HCT116 (cell line): ENCODE results near the gene COL5A3. TPM values are rescaled to one million over a fixed set of nuclear protein-coding genes. Genes with fewer than 3 reads are reported as not detected.

Experiments
- ATAC-seq: fragments of 200-7000 bp; cut with Tn5 transposase; 2 replicates; pipeline ENCODE4 v1.9.1; 2020; ENCODE audit warnings: mild to moderate bottlenecking, moderate library complexity
- BruUV-seq: library from RNA; stranded (reverse); fragments of 400-500 nt; replicated peaks from 2 replicates; lab custom pipeline; 2021; lab: Mats Ljungman, UMichigan
- CTCF ChIA-PET: fragments of 300-600 bp; sonication (Branson Sonifier 250); formaldehyde crosslinking; loops from one replicate; lab custom pipeline; 2021; ENCODE audit warnings: antibody characterized with exemption; lab: Charles Lee
- POLR2A ChIA-PET: fragments of 300-600, 350-600 bp; sonication (Branson Sonifier 250); formaldehyde crosslinking; loops from one replicate; lab custom pipeline; 2021; ENCODE audit warnings: antibody characterized with exemption; lab: Charles Lee
- RAD21 ChIA-PET, 2 experiments: fragments of 300-600 bp; sonication (Branson Sonifier 250); formaldehyde crosslinking; loops; one replicate each; lab custom pipeline; 2023; ENCODE audit warnings: low total read pairs in 2 of 2; ENCODE audit not compliant: uncharacterized antibody in 2 of 2, unreplicated experiment in 2 of 2, low non-redundant PET in 1 of 2; lab: Charles Lee
- DNase-seq: peaks from one replicate; pipeline ENCODE4 v3.0.0-alpha.2; 2010; ENCODE audit warnings: low read depth, low spot score
- H2AFZ ChIP-seq: fragments of 200-600 bp; shearing (Covaris generic), sonication (generic); 2 replicates; pipeline ENCODE4 v1.6.1; 2017; ENCODE audit warnings: low read depth, mixed run types, mixed read lengths, antibody characterized with exemption, low read length; ENCODE audit not compliant: poor library complexity, severe bottlenecking
- H3K27ac ChIP-seq: 2 replicates; pipeline ENCODE4 v1.5.1; 2012; ENCODE audit warnings: low read depth, low read length
- H3K27me3 ChIP-seq: fragments of 200-600 bp; sonication (generic); 2 replicates; pipeline ENCODE4 v1.6.1; 2016; ENCODE audit warnings: mixed run types, low read length, mixed read lengths; ENCODE audit not compliant: insufficient read depth
- H3K36me3 ChIP-seq, 2 experiments: fragments of 200-500 bp in 1 of 2; fragments of 200-600 bp in 1 of 2; sonication (Bioruptor generic) in 1 of 2; sonication (generic) in 1 of 2; 2 replicates each; pipeline versions ENCODE4 v1.5.1 to v1.6.1; 2014 to 2016; ENCODE audit warnings: low read length in 2 of 2, inconsistent platforms in 1 of 2, mixed read lengths in 1 of 2, mixed run types in 1 of 2; ENCODE audit not compliant: insufficient read depth in 2 of 2, control insufficient read depth in 1 of 2
- H3K4me1 ChIP-seq, 2 experiments: fragments of 200-600 bp in 1 of 2; sonication (generic) in 1 of 2; 2 replicates each; pipeline versions ENCODE4 v1.5.1 to v1.6.1; 2012 to 2017; ENCODE audit warnings: low read length in 2 of 2, inconsistent platforms in 1 of 2, mild to moderate bottlenecking in 1 of 2, mixed read lengths in 1 of 2, mixed run types in 1 of 2, moderate library complexity in 1 of 2; ENCODE audit not compliant: insufficient read depth in 2 of 2, control insufficient read depth in 1 of 2
- H3K4me2 ChIP-seq: fragments of 200-600 bp; sonication (generic); 2 replicates; pipeline ENCODE4 v1.6.1; 2017; ENCODE audit warnings: mixed run types, low read length, mixed read lengths
- H3K4me3 ChIP-seq, 2 experiments: fragments of 200-600 bp in 1 of 2; sonication (generic) in 1 of 2; replicated peaks in 1 of 2; 2 replicates each; pipeline ENCODE4 v1.5.1; 2011 to 2016; ENCODE audit warnings: low read length in 2 of 2, control low read depth in 1 of 2, low read depth in 1 of 2, mild to moderate bottlenecking in 1 of 2, mixed read lengths in 1 of 2, mixed run types in 1 of 2
- H3K79me2 ChIP-seq: fragments of 200-600 bp; sonication (generic); 2 replicates; pipeline ENCODE4 v1.6.1; 2017; ENCODE audit warnings: mild to moderate bottlenecking, mixed run types, low read length, moderate library complexity, mixed read lengths; ENCODE audit not compliant: insufficient read depth
- H3K9ac ChIP-seq: fragments of 200-600 bp; sonication (generic); 2 replicates; pipeline ENCODE4 v1.6.1; 2016; ENCODE audit warnings: low read length, mixed read lengths
- H3K9me2 ChIP-seq: fragments of 200-600 bp; sonication (generic), shearing (Covaris generic); 2 replicates; pipeline ENCODE4 v1.6.1; 2017; ENCODE audit warnings: mixed run types, mild to moderate bottlenecking, moderate library complexity; ENCODE audit not compliant: insufficient read depth
- H3K9me3 ChIP-seq, 2 experiments: fragments of 200-500 bp in 1 of 2; fragments of 200-600 bp in 1 of 2; sonication (Bioruptor generic) in 1 of 2; sonication (generic) in 1 of 2; 2 replicates each; pipeline ENCODE4 v1.6.1; 2014 to 2017; ENCODE audit warnings: low read length in 2 of 2, mixed read lengths in 2 of 2, inconsistent platforms in 1 of 2, low read depth in 1 of 2, mild to moderate bottlenecking in 1 of 2, mixed run types in 1 of 2, moderate library complexity in 1 of 2; ENCODE audit not compliant: control insufficient read depth in 1 of 2, insufficient read depth in 1 of 2
- H4K20me1 ChIP-seq: fragments of 200-600 bp; sonication (generic), shearing (Covaris generic); 2 replicates; pipeline ENCODE4 v1.6.1; 2017; ENCODE audit warnings: mixed run types, mild to moderate bottlenecking, moderate library complexity; ENCODE audit not compliant: insufficient read depth
- CBX3 ChIP-seq: IDR thresholded peaks from 2 replicates; pipeline ENCODE4 v1.6.1; 2012; ENCODE audit warnings: low read depth
- CEBPB ChIP-seq: IDR thresholded peaks from 2 replicates; pipeline ENCODE4 v1.6.1; 2012; ENCODE audit warnings: low read depth
- EGR1 ChIP-seq: IDR thresholded peaks from 2 replicates; pipeline ENCODE4 v1.6.1; 2012; ENCODE audit warnings: low read depth
- ELF1 ChIP-seq: IDR thresholded peaks from 2 replicates; pipeline ENCODE4 v1.6.1; 2012; ENCODE audit warnings: low read depth, borderline replicate concordance
- EZH2phosphoT487 ChIP-seq: fragments of 200-600 bp; IDR thresholded peaks from 2 replicates; pipeline ENCODE4 v1.6.1; 2018; ENCODE audit warnings: antibody characterized with exemption, borderline replicate concordance
- FOSL1 ChIP-seq: IDR thresholded peaks from 2 replicates; pipeline ENCODE4 v1.6.1; 2012; ENCODE audit warnings: low read depth
- MAX ChIP-seq: IDR thresholded peaks from 2 replicates; pipeline ENCODE4 v1.6.1; 2012
- POLR2AphosphoS5 ChIP-seq: IDR thresholded peaks from 2 replicates; pipeline ENCODE4 v1.6.1; 2011; ENCODE audit warnings: mild to moderate bottlenecking, low read depth, low read length, moderate library complexity
- RAD21 ChIP-seq: IDR thresholded peaks from 2 replicates; pipeline ENCODE4 v1.6.1; 2012; ENCODE audit warnings: low read depth, mild to moderate bottlenecking
- SP1 ChIP-seq: IDR thresholded peaks from 2 replicates; pipeline ENCODE4 v1.6.1; 2012; ENCODE audit warnings: low read depth
- SRF ChIP-seq: IDR thresholded peaks from 2 replicates; pipeline ENCODE4 v1.6.1; 2012; ENCODE audit warnings: low read depth
- TCF7L2 ChIP-seq: IDR thresholded peaks from 2 replicates; pipeline ENCODE4 v1.7.0; 2011; ENCODE audit warnings: borderline replicate concordance, inconsistent platforms; ENCODE audit not compliant: insufficient read depth, insufficient read length; ENCODE audit errors: extremely low read depth
- YY1 ChIP-seq: IDR thresholded peaks from 2 replicates; pipeline ENCODE4 v1.6.1; 2011; ENCODE audit warnings: low read length, low read depth, moderate library complexity, mild to moderate bottlenecking; ENCODE audit not compliant: insufficient replicate concordance; ENCODE audit errors: extremely low read depth
- intact Hi-C: fragments of 100-400 bp; cut with micrococcal nuclease; formaldehyde crosslinking; loops from 2 replicates; pipeline ENCODE4 v1.10.0; 2022
- total RNA-seq: library from RNA; stranded (reverse); gene quantifications from one replicate; pipeline ENCODE4 v1.2.1, GENCODE V29; 2021; ENCODE audit not compliant: unreplicated experiment
- TF ChIP-seq, protein P1 (sequence below): IDR thresholded peaks from 2 replicates; pipeline ENCODE4 v1.6.1; 2011; ENCODE audit warnings: mild to moderate bottlenecking, low read length, moderate library complexity; ENCODE audit not compliant: insufficient replicate concordance; ENCODE audit errors: extremely low read depth
- TF ChIP-seq, protein P2 (sequence below): IDR thresholded peaks from 2 replicates; pipeline ENCODE4 v1.6.1; 2012

COL5A3 gene
- total RNA-seq, 1 experiment from 2014 or later, result 0.15 TPM

GRCh38 chr19:9969688-9969975, 40.7 kb downstream of the COL5A3 start (continued):
- no peak for TF ChIP-seq TCF7L2
- no peak for TF ChIP-seq MAX
- TF ChIP-seq RAD21, result no peak
- no peak for TF ChIP-seq EZH2phosphoT487
- no peak for TF ChIP-seq SP1
- TF ChIP-seq EGR1, result no peak

DNA sequence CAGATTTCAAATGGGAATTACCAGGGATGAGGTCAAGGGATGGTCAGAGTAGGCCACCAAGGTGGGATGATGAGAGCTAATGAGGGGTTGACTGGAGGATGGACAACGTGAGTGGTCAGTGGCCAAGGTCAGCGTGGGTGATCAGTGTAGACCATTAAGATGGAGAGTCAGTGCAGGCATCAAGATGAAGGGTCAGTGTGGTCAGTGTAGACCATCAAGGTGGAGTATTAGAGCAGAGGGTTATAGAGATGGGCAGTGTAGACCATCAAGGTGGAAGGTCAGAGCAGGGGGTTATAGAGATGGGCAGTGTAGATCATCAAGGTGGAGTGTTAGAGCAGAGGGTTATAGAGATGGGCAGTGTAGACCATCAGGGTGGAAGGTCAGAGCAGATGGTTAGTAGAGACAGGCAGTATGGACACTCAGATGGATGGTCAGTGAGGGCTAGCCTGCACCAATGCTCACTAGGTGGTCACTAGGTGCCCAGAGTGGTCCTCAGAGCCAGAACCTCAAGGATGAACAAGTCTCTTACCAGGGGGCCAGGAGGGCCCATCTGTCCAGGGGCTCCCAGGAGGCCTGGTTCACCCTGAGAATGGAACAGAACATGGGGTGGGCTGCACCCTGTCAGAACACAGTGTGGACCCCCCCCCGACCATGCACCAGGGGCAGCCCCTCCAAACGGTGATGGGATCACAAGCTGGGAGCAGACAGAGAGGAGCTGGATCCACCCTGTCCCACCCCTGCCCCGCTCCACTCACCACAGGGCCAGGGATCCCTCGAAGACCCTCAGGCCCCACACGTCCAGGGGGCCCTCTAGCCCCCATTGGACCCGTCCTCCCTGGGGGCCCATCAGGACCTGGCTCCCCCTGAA, 41.2 kb downstream of the COL5A3 start:
- H3K9me3 ChIP-seq, result no peaks in the 10 kb centered on the region
- ChIA-PET CTCF (no interaction called here), RAD21 (no interaction called here), POLR2A (no interaction called here)
- TF ChIP-seq, protein P1, sequence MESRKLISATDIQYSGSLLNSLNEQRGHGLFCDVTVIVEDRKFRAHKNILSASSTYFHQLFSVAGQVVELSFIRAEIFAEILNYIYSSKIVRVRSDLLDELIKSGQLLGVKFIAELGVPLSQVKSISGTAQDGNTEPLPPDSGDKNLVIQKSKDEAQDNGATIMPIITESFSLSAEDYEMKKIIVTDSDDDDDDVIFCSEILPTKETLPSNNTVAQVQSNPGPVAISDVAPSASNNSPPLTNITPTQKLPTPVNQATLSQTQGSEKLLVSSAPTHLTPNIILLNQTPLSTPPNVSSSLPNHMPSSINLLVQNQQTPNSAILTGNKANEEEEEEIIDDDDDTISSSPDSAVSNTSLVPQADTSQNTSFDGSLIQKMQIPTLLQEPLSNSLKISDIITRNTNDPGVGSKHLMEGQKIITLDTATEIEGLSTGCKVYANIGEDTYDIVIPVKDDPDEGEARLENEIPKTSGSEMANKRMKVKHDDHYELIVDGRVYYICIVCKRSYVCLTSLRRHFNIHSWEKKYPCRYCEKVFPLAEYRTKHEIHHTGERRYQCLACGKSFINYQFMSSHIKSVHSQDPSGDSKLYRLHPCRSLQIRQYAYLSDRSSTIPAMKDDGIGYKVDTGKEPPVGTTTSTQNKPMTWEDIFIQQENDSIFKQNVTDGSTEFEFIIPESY, result no peak
- TF ChIP-seq ELF1 (no peak), MAX (no peak), CBX3 (no peak), YY1 (no peak), FOSL1 (no peak), POLR2AphosphoS5 (no peak), RAD21 (no peak), SRF (no peak), CEBPB (no peak)
- TF ChIP-seq, protein P2, sequence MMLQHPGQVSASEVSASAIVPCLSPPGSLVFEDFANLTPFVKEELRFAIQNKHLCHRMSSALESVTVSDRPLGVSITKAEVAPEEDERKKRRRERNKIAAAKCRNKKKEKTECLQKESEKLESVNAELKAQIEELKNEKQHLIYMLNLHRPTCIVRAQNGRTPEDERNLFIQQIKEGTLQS, result no peak
- H3K9me2 ChIP-seq, result no peaks in the 10 kb centered on the region
- no peak for DNase-seq
- no peaks in the 10 kb centered on the region for H4K20me1 ChIP-seq
- no peaks in the 10 kb centered on the region for H3K27me3 ChIP-seq
- no peak overlapping the region for H3K27ac ChIP-seq
- H3K4me1 ChIP-seq, result no peaks in the 10 kb centered on the region
- no peaks in the 10 kb centered on the region for H3K36me3 ChIP-seq
- ATAC-seq, result no peak
- no TSS peak for BruUV-seq
- no peak overlapping the region for H3K4me3 ChIP-seq
- intact Hi-C loops, result no loop called here
- no peak overlapping the region for H2AFZ ChIP-seq
- H3K79me2 ChIP-seq, result no peaks in the 10 kb centered on the region
- H3K9ac ChIP-seq, result no peak overlapping the region
- H3K4me2 ChIP-seq, result no peak overlapping the region
